ENCODE results near the gene KCNE4. TPM values are rescaled to one million over a fixed set of nuclear protein-coding genes. Genes with fewer than 3 reads are reported as not detected.
A peak's percentile ranks its signal among the peaks of the same experiment; 100 is the strongest.

KCNE4 gene
- total and polyA plus RNA-seq, 2 donors (not counting 1 experiment from before 2014, with no cell fraction given): 17.8 to 25.3 TPM

- no peaks in the 10 kb centered on the region for H3K9me3 ChIP-seq (ENCODE audit: control insufficient read depth, insufficient read depth, low read depth, low read length)
- no peak overlapping the region for H3K4me2 ChIP-seq (ENCODE audit: extremely low read depth, insufficient read depth, low read length)
- TF ChIP-seq EZH2 (IDR thresholded peaks at IDR 0.05; ENCODE audit: low read length, missing control alignments) (no peak), CTCF (conservative IDR thresholded peaks at IDR 0.05 in 1 of 2, IDR thresholded peaks at IDR 0.05 in 1 of 2; ENCODE audit: low read depth in 1 of 2, low read length in 2 of 2) (no peak)
- no peaks in the 10 kb centered on the region for H3K27me3 ChIP-seq (ENCODE audit: control insufficient read depth, insufficient read depth, low read length)
- H3K36me3 ChIP-seq (ENCODE audit: control insufficient read depth, insufficient read depth, low read length): no peaks in the 10 kb centered on the region
- H3K27ac ChIP-seq (ENCODE audit: insufficient read depth, low read length): peak overlapping the region; percentile 26
- H3K9ac ChIP-seq (ENCODE audit: insufficient read depth, low read length): no peak overlapping the region
- H2AFZ ChIP-seq (ENCODE audit: low read length): no peak overlapping the region
- H3K4me1 ChIP-seq (ENCODE audit: control insufficient read depth, extremely low read depth, insufficient read depth, low read length): peaks cover 19% of the 10 kb centered on the region
- H4K20me1 ChIP-seq (ENCODE audit: control insufficient read depth, extremely low read depth, insufficient read depth, low read length): no peaks in the 10 kb centered on the region
- no peak overlapping the region for H3K4me3 ChIP-seq (replicated peaks in 1 of 4; ENCODE audit: control extremely low read depth in 1 of 4, insufficient read depth in 1 of 4, low read depth in 3 of 4, low read length in 4 of 4)
- no peaks in the 10 kb centered on the region for H3K79me2 ChIP-seq (ENCODE audit: control insufficient read depth, insufficient read depth, low read length)
- DNase-seq (ENCODE audit: low read depth in 2 of 2): peak; percentile 23 to 76
Observed at GRCh38 chr2:223007531-223007930, 44.5 kb upstream of the KCNE4 start.

DNA sequence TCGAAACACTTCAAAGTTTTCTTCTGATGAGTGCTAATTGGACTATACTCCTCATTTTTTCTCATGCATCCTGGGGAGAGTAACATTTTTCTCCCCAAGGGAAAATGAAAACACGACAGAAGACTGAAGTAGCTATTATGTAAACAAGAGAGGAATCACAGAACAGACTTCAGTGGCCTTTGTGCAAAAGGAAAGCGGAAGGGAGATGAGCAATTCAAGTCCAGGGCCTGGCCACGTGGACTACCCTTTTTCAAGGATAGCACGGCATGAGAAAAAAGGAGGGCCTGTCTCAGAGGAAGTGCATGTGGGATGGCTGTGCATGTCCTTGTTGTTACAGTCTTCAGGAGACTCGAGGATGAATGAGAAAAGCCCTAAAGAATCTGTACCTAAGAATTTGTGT is 43.8 kb upstream of the KCNE4 start:
- H3K36me3 ChIP-seq (ENCODE audit: control insufficient read depth, insufficient read depth, low read length): no peaks in the 10 kb centered on the region
- H3K9ac ChIP-seq (ENCODE audit: insufficient read depth, low read length): no peak overlapping the region
- H4K20me1 ChIP-seq (ENCODE audit: control insufficient read depth, extremely low read depth, insufficient read depth, low read length): no peaks in the 10 kb centered on the region
- H3K79me2 ChIP-seq (ENCODE audit: control insufficient read depth, insufficient read depth, low read length): no peaks in the 10 kb centered on the region
- peak overlapping the region; percentile 26 for H3K27ac ChIP-seq (ENCODE audit: insufficient read depth, low read length)
- DNase-seq (ENCODE audit: low read depth in 2 of 2): peak in 1 of 2 donors; percentile 65
- H3K4me2 ChIP-seq (ENCODE audit: extremely low read depth, insufficient read depth, low read length): no peak overlapping the region
- no peaks in the 10 kb centered on the region for H3K9me3 ChIP-seq (ENCODE audit: control insufficient read depth, insufficient read depth, low read depth, low read length)
- H3K27me3 ChIP-seq (ENCODE audit: control insufficient read depth, insufficient read depth, low read length): no peaks in the 10 kb centered on the region
- TF ChIP-seq CTCF (conservative IDR thresholded peaks at IDR 0.05 in 1 of 2, IDR thresholded peaks at IDR 0.05 in 1 of 2; ENCODE audit: low read depth in 1 of 2, low read length in 2 of 2): no peak
- no peak for TF ChIP-seq EZH2 (IDR thresholded peaks at IDR 0.05; ENCODE audit: low read length, missing control alignments)
- H3K4me1 ChIP-seq (ENCODE audit: control insufficient read depth, extremely low read depth, insufficient read depth, low read length): peaks cover 19% of the 10 kb centered on the region
- H3K4me3 ChIP-seq (replicated peaks in 1 of 4; ENCODE audit: control extremely low read depth in 1 of 4, insufficient read depth in 1 of 4, low read depth in 3 of 4, low read length in 4 of 4): no peak overlapping the region
- H2AFZ ChIP-seq (ENCODE audit: low read length): no peak overlapping the region

GRCh38 chr2:223008956-223009355 is 43.0 kb upstream of the KCNE4 start:
- no peaks in the 10 kb centered on the region for H3K79me2 ChIP-seq (ENCODE audit: control insufficient read depth, insufficient read depth, low read length)
- H3K4me1 ChIP-seq (ENCODE audit: control insufficient read depth, extremely low read depth, insufficient read depth, low read length): peaks cover 19% of the 10 kb centered on the region
- no peak overlapping the region for H3K9ac ChIP-seq (ENCODE audit: insufficient read depth, low read length)
- DNase-seq (ENCODE audit: low read depth in 2 of 2): no peak
- no peak overlapping the region for H3K27ac ChIP-seq (ENCODE audit: insufficient read depth, low read length)
- no peaks in the 10 kb centered on the region for H3K9me3 ChIP-seq (ENCODE audit: control insufficient read depth, insufficient read depth, low read depth, low read length)
- no peak overlapping the region for H3K4me2 ChIP-seq (ENCODE audit: extremely low read depth, insufficient read depth, low read length)
- H3K27me3 ChIP-seq (ENCODE audit: control insufficient read depth, insufficient read depth, low read length): no peaks in the 10 kb centered on the region
- no peaks in the 10 kb centered on the region for H4K20me1 ChIP-seq (ENCODE audit: control insufficient read depth, extremely low read depth, insufficient read depth, low read length)
- no peak overlapping the region for H3K4me3 ChIP-seq (replicated peaks in 1 of 4; ENCODE audit: control extremely low read depth in 1 of 4, insufficient read depth in 1 of 4, low read depth in 3 of 4, low read length in 4 of 4)
- H2AFZ ChIP-seq (ENCODE audit: low read length): no peak overlapping the region
- no peaks in the 10 kb centered on the region for H3K36me3 ChIP-seq (ENCODE audit: control insufficient read depth, insufficient read depth, low read length)
- no peak for TF ChIP-seq EZH2 (IDR thresholded peaks at IDR 0.05; ENCODE audit: low read length, missing control alignments)
- no peak for TF ChIP-seq CTCF (conservative IDR thresholded peaks at IDR 0.05 in 1 of 2, IDR thresholded peaks at IDR 0.05 in 1 of 2; ENCODE audit: low read depth in 1 of 2, low read length in 2 of 2)

All from fibroblast of lung (primary cell).